GM21723 (cell line): ENCODE measurements around the gene GIT1.
"Not testable (repeated sequence)": the region's sequence is repeated elsewhere in the genome, so short reads cannot be mapped to it uniquely, and the experiment has no call there.

Source experiments
- ATAC-seq: cut with Tn5 transposase; IDR thresholded peaks from one replicate; pipeline ENCODE4 v1.9.1; 2021; ENCODE audit warnings: mild to moderate bottlenecking, moderate library complexity; ENCODE audit not compliant: unreplicated experiment

Gene GIT1

DNA sequence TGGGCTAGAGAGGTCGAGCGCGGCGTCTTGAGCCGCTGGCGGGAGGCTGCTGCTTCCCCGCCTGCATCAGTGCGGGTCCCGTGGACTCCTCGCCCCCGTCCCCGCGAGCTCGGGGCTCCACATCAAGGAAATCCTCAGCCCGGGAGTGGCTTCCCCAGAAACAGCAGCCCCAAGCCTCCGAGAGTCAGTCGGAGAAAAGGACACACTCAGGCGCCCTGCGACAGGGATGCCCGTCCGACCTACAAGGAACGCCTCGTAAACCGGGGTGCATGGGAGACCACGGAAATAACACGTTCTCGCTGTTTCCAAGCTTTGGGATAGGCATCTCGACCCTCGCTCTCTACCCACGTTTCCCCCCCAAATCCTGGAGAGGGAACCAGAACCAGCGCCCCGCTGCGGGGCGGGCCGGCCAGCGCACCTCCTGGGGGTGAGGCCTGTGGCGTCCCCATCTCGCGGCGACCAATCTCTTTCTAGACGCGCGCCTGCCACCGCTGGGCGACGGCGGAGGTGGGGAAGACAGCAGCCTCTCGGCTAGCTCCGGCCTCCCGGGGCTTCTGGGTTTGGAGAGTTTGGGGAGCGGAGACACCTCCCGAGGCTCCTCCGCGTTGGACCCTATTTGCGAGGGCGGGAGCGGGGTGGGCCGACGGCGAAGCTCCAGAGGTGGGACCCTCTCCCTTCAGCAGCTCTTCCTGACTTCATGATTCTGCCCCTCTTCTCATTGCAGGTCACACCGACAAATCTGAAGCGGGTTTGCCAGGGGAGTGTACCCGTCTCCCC is 21.7 kb downstream of the GIT1 start:
- peak; percentile 54 for ATAC-seq

DNA sequence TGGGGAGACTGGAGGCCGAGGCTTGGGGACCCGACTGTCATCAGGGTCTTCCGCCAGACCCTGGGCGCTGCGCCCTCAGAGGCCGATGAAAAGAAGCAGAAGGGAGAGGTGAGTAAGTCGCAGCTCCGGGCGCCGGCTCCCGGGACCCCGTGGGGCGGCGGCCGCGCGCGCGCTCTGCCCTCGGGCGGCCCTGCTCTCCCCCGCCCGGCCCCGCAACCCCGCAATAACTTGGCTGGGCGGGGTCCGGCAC is 22.2 kb downstream of the GIT1 start:
- ATAC-seq: peak; percentile 20

DNA sequence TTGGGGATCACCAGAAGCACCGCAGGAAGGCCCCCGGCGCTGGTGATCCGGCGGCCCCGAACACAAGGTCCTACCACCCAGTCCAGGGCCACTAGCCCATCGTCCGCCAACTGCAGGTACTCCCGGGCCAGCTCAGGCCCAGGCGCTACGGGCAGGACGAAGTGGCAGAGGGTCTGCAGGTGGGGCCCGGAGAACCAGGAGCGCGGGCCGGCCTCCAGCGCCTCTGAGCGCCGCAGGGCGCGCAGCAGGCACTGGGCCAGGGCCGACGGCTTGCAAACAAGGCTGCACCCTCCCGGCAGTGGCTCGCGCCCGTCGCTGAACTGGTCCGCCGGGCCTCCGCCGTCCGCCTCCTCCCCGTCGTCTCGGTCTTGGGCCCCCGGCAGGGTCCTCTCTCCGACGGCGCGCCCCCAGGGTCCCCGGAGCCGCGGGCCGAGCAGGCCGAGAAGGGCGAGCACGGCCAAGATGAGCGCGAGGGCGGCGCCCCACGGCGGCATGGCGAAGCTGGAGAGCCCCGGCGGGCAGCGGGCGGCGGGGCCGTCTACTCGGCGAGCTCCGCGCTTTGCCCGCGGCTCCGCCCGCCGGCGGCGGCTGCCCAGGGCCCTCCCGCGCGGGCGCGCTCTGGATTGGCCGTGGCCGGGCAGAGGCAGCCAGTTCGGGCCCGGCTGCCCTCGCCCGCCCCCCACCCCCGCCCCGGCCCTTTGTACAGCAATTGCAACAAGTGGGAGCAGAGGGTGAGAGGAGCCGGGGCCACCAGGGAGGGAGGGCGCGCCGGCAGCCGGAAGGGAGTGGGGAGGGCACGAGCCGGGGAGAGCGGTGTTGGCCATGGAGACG is 22.8 kb downstream of the GIT1 start, which contains the start of gene ABHD15:
ABHD15 (minus strand) TSS at position 565 of the 831 bp plus-strand sequence; CDS start at position 494, 71 bp downstream.
- ATAC-seq: peak; percentile 21

DNA sequence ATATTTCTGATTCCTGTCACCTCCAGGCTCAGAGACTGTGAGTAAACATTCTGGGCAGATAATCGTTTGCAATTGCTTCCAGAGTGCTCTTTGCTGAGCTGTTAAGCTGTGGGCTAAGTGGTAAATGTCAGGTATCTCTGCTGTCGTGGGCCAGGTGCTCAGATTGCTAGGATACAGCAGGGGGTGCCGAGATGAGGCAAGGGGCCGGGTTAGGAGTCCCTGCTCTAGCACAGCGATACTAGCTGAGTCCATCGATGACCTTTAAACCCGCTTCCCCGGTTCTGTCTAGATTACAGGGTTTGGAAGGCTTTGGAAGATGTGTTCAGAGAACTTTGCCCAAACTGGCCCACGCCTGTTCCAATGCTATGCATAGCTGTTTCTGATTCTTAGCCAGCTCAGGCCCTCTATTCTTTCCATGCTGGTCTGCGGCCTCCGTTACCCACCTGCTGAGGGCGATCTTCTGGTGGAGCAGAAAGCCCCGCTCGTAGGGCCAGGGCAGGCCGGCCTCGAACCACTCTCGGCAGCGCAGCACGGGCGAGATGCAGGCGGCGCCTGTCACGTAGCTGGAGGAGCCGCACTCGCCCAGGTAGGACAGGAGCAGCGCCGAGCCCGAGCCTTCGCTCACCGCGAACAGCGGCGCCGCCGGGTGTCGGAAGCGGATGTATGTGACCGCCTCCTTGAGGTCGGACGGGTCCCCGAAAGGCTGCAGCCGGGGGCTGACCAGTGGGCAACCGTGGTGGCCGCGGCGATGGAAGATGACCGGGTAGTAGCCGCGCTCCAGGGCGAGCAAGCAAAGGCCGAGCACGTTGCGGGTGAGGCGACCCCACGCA is 23.6 kb downstream of the GIT1 start:
- peak; percentile 28 for ATAC-seq

DNA sequence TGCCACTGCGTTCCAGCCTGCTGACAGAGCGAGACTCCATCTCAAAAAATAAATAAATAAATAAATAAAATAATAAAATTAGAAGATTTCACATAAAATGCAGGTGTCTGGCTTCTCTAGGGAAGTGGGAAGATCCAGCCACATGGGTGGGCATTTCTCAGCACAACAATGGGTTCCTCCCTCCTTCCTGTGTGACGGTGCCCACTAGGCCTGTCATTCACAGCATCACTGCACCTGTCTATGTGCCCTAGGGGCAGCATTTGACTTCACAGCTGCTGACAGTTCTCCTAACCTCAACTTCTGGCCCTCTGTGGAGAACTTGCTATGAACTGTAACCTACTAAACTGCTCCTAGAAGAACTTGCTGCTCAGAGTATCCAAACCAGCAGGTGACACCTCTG is 25.6 kb downstream of the GIT1 start:
- no peak for ATAC-seq

DNA sequence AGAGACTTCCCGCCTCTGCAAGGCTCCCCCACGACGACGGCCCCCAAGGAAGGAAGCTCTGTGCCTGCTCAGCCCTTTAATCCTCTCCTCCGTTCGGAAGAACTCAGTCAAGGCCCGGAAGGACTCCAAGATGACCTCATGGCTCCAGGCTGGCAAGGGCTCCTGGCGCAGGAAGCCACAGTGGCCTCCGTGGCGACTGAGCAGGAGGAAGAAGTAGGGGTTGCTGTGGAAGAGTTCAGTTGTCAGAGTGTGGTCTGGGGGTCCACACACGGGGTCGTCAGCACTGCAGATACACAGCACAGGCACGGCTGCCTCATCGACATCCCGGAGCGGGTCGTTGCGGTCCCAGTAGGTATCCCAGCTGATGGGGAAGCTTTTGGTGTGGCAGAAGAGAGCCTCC is 26.8 kb downstream of the GIT1 start:
- no peak for ATAC-seq

DNA sequence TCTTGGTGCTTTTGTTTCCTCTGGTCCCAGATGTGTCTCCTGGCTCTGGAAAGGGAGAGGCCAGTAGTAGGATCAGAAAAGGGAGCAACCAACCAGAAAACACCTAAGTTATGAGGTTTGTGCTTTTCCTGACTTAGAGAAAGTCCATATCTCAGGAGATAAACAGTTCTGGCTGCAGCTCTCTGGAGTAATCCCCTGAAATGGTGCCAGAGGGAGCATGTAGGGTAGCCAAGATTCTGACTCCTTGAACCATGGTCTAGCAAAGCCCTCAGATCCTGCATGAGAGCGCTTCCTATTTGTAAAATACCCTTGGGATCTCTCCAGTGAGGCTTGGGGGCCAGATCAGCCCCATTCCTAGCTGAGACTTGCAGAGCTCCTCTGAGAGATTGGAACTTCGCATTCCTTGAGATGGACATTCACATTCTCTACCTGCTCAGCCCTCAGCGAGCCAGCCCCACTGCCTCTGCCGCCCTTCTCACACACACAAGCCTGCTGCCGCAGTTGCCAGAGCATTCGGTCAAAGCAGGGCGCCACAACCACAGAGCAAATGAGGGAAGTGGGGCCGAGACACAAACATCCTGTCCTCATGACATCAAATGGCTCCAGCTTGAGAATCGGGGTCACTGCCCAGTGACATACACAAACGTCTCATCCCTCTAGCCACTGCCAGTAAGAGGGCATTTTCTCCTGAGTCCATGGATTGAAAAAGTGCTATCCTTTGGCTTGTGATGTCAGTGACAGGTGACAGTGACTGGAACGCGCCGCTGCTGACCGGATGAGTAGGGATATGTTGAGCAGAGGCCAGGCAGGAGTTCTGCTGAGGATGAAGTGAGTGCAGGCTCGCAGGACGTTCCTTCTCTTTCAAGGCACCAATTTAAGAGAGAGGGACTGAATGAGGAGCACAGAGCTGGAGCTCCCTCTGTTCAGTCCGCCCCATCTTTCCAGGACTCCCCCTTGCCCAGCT is 27.6 kb downstream of the GIT1 start:
- no peak for ATAC-seq

DNA sequence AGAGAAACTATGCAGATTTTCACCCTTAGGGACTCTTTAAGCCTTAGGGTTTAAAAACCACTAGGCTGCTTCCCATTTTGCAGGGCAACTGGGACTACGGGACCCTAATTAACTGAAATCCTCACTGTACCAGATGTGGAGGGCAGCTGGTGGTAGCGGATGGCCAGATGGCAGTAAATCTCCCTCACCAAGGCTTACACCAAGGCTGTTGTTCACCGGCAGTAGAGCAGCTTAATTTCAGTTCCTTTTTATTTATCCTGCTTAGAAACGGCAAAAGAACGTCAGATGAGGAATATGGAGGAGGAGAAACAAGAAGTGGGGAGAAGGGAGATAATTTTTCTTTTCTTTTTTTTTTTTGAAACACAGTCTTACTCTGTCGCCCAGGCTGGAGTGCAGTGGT is 29.1 kb downstream of the GIT1 start:
- ATAC-seq: peak; percentile 46

DNA sequence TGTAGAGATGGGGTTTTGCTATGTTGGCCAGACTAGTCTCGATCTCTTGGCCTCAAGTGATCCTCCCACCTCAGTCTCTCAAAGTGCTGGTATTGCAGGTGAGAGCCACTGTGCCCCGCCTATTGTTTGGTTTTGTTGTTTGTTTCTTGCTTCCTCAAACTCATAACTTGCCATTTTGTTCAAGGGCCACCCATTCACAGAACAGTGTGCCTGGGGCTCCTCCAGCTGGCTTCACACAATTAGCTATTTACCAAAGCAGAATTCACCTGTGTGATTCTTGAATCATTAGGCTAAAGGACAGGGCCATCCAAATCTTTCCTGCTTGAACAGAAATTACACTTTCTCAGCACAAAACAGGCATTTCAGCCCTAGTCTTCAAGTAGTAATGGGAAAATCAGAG is 29.8 kb downstream of the GIT1 start:
- ATAC-seq: no peak

DNA sequence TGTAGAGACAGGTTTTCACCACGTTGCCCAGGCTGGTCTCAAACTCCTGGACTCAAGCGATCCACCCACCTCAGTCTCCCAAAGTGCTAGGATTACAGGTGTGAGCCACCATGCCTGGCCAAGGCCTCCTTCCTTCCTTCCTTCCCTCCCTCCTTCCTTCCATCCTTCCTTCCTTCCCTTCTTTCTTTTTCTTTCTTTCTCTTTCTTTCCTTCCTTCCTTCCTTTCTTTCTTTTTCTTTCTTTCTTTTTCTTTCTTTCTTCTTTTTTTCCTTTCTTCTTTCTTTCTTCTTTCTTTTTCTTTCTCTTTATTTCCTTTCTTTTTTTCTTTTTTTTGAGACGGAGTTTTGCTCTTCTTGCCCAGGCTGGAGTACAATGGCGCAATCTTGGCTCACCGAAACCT is 31.3 kb downstream of the GIT1 start:
- not testable (repeated sequence) for ATAC-seq

DNA sequence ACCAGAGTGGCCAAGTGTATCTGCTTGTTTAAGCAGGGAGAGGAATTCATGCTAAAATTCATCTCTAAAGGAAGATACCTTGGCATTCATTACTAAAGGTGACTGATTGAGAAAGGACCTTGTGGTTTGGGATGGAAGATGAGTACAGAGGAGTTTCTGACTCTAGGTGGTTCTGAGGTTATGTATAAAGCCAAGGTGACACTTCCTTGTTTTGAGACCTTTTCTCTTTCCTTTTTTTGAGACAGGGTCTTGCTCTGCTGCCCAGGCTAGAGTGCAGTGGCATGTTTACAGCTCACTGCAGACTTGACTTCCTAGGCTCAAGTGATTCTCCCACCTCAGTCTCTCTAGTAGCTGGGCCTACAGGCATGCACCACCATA is 31.7 kb downstream of the GIT1 start:
- no peak for ATAC-seq

DNA sequence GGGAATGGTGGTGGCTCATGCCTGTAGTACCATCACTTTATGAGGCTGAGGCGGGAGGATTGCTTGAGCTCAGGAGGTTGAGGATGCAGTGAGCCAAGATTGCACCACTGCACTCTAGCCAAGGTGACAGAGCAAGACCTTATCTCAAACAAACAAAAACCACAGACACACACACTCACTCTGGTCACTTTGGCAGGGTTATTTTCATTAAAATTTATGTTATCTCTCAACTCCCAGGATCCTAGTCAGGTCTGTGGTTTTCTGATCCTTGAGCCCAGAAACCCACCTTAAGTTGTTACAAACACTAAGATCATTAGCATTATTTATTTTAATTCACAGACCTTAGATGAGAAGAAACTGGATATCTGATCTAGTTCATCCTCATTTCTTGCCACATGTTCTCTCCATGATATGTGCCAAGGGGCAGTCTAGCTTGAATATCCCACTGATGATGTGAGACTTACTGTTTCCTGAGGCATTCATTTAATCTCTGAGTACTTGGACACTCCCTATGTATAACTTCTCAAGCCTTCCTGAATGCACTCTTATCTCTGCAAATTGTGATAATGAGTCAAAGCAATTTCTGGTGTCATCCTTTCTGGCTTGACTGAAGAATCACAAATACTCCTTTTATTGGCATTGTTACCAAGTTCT is 32.2 kb downstream of the GIT1 start:
- no peak for ATAC-seq

DNA sequence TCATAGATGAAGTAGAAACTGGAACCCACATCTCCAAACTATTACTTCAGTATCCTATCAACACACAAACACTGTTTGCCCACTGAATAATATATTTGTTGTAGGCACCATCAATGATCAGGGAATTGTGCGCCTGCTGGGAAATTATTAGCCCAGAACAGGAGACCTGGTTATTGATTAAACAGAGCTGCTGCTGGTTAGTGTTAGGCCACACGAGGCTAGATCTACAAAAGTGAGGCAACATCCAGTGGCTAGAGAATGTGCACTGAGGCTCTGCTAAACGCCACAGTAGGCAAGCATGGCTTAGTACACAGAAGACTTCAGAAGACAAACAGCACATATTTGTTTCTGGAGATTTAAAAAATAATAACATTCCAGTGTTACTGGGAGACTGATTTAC is 33.6 kb downstream of the GIT1 start:
- no peak for ATAC-seq

DNA sequence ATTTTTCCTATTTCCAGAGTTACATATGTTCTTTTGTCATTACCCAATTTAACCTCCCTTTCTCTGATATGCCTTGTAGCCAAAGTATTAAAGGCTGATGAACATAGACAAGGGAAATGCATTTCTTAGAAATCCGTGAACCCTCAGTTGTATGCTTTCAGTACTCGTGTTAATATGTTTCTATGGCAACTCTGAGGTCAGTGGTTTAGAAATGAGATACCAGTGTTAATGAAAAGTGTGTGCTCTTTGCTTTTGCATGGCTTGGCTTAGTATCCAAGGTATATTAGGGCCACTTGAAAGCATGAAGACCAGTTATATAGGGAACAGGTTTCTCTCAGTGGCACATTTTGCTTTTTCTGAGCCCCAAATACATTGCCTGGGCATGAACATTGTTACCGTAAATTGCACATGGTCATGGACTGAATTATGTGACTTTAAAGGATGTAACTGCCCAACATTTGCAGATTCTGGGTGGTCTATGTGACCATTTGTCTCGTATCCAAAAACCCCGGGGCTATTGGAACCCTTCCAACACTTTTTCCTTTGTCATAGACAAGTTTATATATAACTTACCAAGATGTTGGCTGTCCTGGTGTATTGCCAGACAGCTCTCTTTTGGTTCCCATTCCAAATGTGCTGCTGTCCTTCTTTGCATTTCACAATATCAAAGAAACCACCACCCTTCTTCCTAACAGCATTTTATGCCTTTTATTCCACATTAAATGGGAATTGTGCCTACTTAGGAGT is 40.1 kb downstream of the GIT1 start:
- no peak for ATAC-seq

DNA sequence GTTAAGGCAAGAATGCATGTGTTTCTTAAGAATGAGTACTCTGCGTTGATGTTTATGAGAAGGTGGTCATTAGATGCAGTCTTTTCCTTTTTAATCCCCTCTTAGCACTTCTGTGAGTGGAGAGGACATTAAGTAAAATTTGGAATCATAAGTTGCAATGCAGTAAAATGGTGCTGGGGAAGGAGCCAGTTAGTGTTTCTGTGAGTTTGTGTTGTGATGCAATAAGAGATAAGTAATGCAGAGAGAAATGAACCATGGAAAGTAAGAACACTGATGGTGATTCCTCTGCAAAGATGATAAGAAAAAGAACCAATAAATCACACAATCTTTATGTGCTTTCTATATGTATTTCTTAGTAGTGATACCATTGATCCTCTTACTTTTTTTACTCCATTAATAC is 42.6 kb downstream of the GIT1 start:
- ATAC-seq: no peak

DNA sequence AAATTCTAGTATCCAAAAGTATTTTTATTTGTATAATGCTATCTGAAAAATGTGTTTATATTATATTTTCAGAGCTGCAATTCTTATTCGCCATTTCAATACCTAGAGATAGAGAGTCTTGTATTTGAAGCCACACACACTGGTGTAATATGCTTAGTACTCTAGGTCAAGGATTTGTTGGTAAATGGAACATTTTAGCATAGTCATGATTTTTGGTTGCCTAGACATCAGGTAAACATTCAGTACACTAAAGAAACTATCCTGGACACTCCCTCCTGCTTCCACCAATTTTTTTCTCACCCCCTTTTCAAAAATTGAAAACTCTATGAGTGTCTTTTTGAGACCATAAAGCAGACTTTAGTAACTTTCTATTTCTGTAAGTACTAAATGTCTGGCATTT is 43.4 kb downstream of the GIT1 start:
- no peak for ATAC-seq

DNA sequence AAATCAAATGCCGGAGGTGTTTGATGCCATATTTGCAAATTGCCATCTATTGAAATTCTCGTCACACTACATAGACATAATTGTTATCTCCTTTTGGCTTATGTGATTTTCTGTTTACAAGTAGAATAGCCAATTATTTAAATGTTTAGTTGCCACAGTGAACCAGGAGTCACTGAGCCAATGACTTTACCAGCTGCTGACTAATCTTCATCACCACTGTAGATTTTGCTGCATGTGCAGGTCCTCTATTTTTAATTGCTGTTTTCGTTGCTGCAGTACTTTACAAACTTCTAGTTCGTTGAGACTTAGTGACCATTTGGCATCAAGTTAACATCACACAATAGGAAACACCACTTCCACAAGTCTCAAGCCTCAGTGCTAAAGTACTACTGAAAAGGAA is 45.4 kb downstream of the GIT1 start:
- ATAC-seq: no peak

DNA sequence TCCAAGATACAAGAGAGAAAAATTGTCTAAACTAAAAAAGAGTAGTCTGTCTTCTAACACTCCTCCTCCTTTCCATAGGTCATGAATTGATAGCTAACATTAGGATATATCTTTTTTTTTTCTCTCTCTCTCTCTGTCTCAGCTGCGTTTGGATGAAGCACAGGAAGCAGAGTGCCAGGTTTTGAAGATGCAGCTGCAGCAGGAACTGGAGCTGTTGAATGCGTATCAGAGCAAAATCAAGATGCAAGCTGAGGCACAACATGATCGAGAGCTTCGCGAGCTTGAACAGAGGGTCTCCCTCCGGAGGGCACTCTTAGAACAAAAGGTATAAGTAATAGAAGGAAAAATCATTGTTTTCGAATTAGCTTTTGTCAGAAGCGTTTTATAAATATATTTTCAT is 55.5 kb downstream of the GIT1 start:
- no peak for ATAC-seq

DNA sequence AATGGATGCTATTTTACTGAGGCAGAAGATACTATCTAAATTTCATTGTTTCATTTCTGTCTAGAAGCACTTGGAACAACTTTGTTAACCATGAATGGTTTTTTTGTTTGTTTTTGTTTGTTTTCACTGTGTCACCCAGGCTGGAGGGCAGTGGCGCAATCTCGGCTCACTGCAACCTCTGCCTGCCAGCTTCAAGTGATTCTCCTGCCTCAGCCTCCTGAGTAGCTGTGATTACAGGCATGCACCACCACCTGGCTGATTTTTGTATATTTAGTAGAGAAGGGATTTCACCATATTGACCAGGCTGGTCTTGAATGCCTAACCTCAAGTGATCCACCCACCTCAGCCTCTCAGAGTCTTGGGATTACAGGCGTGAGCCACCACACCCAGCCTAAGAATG is 63.1 kb downstream of the GIT1 start:
- ATAC-seq: no peak
